Stimulated activated effector memory CD8-positive, alpha-beta T cell treated with anti-CD3 and anti-CD28 coated beads, Interleukin-12 subunit alpha, Interleukin-12 subunit beta, amount 100 ng/mL, for 72 hours (primary cell): ENCODE measurements around the gene UNC93A.
"Not testable (repeated sequence)": the region's sequence is repeated elsewhere in the genome, so short reads cannot be mapped to it uniquely, and the experiment has no call there.

Experiments
- ATAC-seq: fragments of 150-1000 bp; cut with Tn5 transposase; 2 replicates; pipeline ENCODE4 v1.10.0; 2021
- DNase-seq, 2 donors: peaks; one replicate each; pipeline ENCODE4 v3.0.0; 2021 to 2022; ENCODE audit warnings: low spot score in 2 of 2
- H3K27ac Mint-ChIP-seq: one replicate; pipeline ENCODE4 v1.8.0; 2022; ENCODE audit warnings: mild to moderate bottlenecking, mixed read lengths
- H3K36me3 Mint-ChIP-seq: one replicate; pipeline ENCODE4 v1.8.0; 2022; ENCODE audit warnings: mild to moderate bottlenecking, mixed read lengths
- H3K4me1 Mint-ChIP-seq: one replicate; pipeline ENCODE4 v1.8.0; 2022; ENCODE audit warnings: mixed read lengths
- H3K4me3 Mint-ChIP-seq: one replicate; pipeline ENCODE4 v1.8.0; 2022; ENCODE audit warnings: mild to moderate bottlenecking, mixed read lengths
- H3K9me3 Mint-ChIP-seq: one replicate; pipeline ENCODE4 v1.8.0; 2022; ENCODE audit warnings: mixed read lengths

The UNC93A gene

DNA sequence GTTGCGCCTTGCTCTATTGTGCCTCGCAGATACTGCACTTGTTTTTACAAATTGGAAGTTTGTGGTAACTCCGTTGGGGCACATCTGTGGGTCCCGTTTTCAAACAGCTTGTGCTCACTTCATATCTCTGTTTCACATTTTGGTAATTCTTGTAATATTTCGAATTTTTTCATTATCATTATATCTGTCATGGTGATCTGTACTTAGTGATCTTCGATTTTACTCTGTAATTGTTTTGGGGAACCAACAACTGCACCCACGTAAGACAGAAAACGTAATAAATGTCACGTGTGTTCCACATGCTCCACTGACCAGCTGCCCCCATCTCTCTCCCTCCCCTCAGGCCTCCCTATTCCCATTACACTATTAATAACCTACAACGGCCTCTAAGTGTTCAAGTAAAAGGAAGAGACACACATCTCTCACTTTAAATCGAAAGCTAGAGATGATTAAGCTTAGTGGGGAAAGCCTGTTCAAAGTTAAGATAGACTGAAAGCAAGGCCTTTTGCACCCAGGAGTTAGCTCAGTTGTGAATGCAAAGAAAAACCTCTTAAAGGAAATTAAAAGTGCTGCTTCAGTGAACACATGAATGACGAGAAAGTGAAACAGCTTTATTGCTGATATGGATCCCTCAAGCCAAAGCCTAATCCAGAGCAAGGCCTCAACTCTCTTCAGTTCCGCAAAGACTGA is 60.7 kb downstream of the UNC93A start:
- peak overlapping the region; percentile 95 for H3K27ac Mint-ChIP-seq
- no peaks in the 10 kb centered on the region for H3K9me3 Mint-ChIP-seq
- peak overlapping the region; percentile 80 for H3K4me3 Mint-ChIP-seq
- H3K4me1 Mint-ChIP-seq: peaks cover 30% of the 10 kb centered on the region
- DNase-seq (peak in 1 of 2 donors; percentile 70), ATAC-seq (peak; percentile 72)
- peaks cover 18% of the 10 kb centered on the region for H3K36me3 Mint-ChIP-seq

DNA sequence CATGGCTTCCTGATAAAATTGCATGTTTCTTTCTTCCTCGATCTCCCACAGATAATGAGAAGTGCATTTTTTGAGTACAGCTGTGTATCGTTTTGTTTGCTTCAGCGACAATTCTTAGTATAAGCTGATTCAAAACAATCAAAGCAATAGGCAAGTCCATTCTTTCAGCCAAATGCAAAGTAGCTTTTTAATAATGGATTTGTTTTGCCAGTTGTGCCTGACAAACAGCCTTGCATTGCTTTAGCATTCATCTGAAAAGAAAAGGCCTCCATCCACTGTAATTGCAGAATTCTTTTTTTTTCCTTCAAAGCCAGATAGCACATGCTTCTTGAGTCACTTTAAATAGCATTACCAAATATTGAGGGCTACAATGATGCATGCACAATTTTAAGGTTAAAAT is 65.8 kb downstream of the UNC93A start:
- no peak overlapping the region for H3K4me3 Mint-ChIP-seq
- ATAC-seq (no peak), DNase-seq (no peak)
- no peak overlapping the region for H3K27ac Mint-ChIP-seq
- H3K4me1 Mint-ChIP-seq: peaks cover 10% of the 10 kb centered on the region
- peaks cover 2% of the 10 kb centered on the region for H3K36me3 Mint-ChIP-seq
- H3K9me3 Mint-ChIP-seq: no peaks in the 10 kb centered on the region

DNA sequence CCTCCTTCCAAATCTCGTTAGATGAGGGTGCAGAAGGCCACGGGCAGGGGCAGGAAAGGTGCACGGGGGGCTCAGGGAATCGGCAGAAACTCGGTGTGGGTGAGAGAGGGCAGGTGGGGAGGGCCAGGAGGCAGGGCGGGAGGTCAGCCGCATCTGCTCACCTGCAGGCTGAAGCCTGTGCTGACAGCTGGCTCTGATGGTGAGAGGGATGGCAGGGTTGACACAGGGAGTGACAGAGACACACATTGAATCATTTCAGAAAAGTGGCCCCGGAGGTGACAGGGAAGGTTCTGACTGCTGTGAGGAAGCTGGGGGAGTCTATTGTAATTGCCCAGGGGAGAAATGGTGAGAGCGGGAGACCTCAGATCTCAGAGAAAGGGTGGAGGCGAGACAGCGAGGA is 67.3 kb downstream of the UNC93A start:
- not testable (repeated sequence) for H3K27ac Mint-ChIP-seq, H3K36me3 Mint-ChIP-seq, H3K4me1 Mint-ChIP-seq, DNase-seq, H3K4me3 Mint-ChIP-seq, H3K9me3 Mint-ChIP-seq
- ATAC-seq: peak; percentile 86

DNA sequence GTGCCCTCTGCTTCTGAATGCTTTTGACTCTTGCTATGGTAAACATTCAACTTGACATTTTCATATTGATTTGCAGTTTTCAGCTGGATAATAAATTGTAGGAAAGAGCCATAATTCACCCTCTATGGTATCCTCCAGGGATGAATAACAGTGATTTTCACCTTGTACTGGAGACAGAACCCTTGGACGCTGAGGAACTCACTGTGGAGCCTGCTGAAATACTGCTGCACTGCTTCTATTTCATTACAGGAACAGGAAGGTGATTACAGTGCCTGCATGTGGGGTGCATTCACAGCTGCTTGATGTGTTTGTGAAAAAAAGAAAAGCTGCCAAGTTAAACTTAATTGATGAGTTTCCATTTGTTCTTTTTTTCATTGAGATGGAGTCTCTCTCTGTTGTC is 70.1 kb downstream of the UNC93A start:
- DNase-seq, ATAC-seq, H3K27ac Mint-ChIP-seq, H3K36me3 Mint-ChIP-seq, H3K9me3 Mint-ChIP-seq, H3K4me1 Mint-ChIP-seq, H3K4me3 Mint-ChIP-seq: not testable (repeated sequence)
